Dermis blood vessel endothelial cell (primary cell): ENCODE measurements around the gene FRAT1. TPM values are rescaled to one million over a fixed set of nuclear protein-coding genes. Genes with fewer than 3 reads are reported as not detected.

Source experiments
- DNase-seq: peaks from one replicate; pipeline ENCODE4 v3.0.0; 2010
- total RNA-seq: library from RNA; depleted of rRNA; stranded (reverse); fragments of >200 nt; gene quantifications from 2 replicates; pipeline ENCODE4 v1.2.3, GENCODE V29; 2014

Gene FRAT1
- total RNA-seq, 1 donor from 2014 or later: 6.6 TPM

GRCh38 chr10:97307866-97308780 is 10.9 kb upstream of the FRAT1 start:
- DNase-seq: no peak

- no peak for DNase-seq
These were observed 7.9 kb upstream of the FRAT1 start for GRCh38 chr10:97311111-97311626.

- no peak for DNase-seq
These were observed 6.2 kb upstream of the FRAT1 start for GRCh38 chr10:97312897-97313296.

- no peak for DNase-seq
These were observed 4.4 kb upstream of the FRAT1 start for GRCh38 chr10:97314671-97315070.

- peak; percentile 51 for DNase-seq
These were observed 804 bp downstream of the FRAT1 start for GRCh38 chr10:97319671-97320479.

- no peak for DNase-seq
These were observed 1.5 kb downstream of the FRAT1 start for GRCh38 chr10:97320480-97321031.

- DNase-seq: peak; percentile 51
These were observed 2.1 kb downstream of the FRAT1 start for GRCh38 chr10:97321032-97321803.

- DNase-seq: no peak
These were observed 2.7 kb downstream of the FRAT1 start for GRCh38 chr10:97321804-97322190.

GRCh38 chr10:97323501-97323900 is 4.4 kb downstream of the FRAT1 start:
- no peak for DNase-seq

GRCh38 chr10:97325754-97326153 is 6.7 kb downstream of the FRAT1 start:
- no peak for DNase-seq

GRCh38 chr10:97327348-97328294 is 8.6 kb downstream of the FRAT1 start:
- DNase-seq: no peak

GRCh38 chr10:97328646-97329453 is 9.8 kb downstream of the FRAT1 start:
- DNase-seq: no peak

GRCh38 chr10:97329766-97330165 is 10.7 kb downstream of the FRAT1 start:
- DNase-seq: no peak

- DNase-seq: no peak
These were observed 12.2 kb downstream of the FRAT1 start for GRCh38 chr10:97331153-97331703.

GRCh38 chr10:97332591-97333350 is 13.7 kb downstream of the FRAT1 start:
- peak; percentile 75 for DNase-seq

GRCh38 chr10:97333351-97333600 is 14.2 kb downstream of the FRAT1 start:
- DNase-seq: peak; percentile 69

- DNase-seq: peak; percentile 70
These were observed 14.7 kb downstream of the FRAT1 start for GRCh38 chr10:97333601-97334369.

- peak; percentile 94 for DNase-seq
These were observed 15.5 kb downstream of the FRAT1 start, which contains the start of gene FRAT2 for GRCh38 chr10:97334370-97335175. Gene FRAT2, minus strand, starts transcription at chr10:97334729. Its CDS starts 157 bp downstream, at chr10:97334572.
